ENCODE results near the gene EPB41L1.

Gene EPB41L1

DNA sequence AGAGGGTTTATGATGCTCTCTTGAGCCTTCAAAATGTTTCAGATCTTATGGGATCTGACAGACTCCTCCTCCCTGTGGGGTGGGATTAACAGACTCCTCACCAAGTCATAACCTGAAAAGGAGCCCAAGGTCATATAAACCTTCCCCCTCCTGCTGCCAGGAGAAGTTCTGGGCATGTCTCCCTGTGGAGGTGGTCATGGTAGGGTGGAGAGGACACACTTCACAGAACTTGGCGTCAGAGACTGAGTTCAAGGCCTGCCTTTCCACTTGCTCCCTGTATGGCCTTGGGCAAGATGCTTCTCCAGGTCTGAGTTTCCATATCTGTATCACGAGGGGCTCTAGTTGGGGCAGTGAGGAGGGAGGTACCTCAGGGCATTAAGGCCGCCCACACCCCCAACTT lies 49.3 kb downstream of the EPB41L1 start:
- Histone ChIP-seq H3K9me3 (ENCODE audit: control insufficient read depth, insufficient read depth, low read depth, low read length) (no peaks in the 10 kb centered on the region), H3K36me3 (ENCODE audit: control insufficient read depth in 2 of 2, insufficient read depth in 1 of 2, low read length in 2 of 2) (peaks cover 0 to 34% of the 10 kb centered on the region in 2 experiments; a peak in 2 of 3 replicates), H3K4me3 (ENCODE audit: low read depth, low read length) (no peak overlapping the region), H3K27ac (ENCODE audit: extremely low read depth, low read depth, low read length) (no peak overlapping the region), H3K4me1 (ENCODE audit: control insufficient read depth, insufficient read depth, low read length) (no peaks in the 10 kb centered on the region)
- no peak for TF ChIP-seq ZNF37A (tag by site-specific recombination; IDR thresholded peaks at IDR 0.05)
- TF ChIP-seq BCL11A (tag by site-specific recombination; IDR thresholded peaks at IDR 0.05; ENCODE audit: low read depth) = no peak
- no peak for TF ChIP-seq ZNF211 (tag by site-specific recombination; IDR thresholded peaks at IDR 0.05; ENCODE audit: low read depth)
- no peak for TF ChIP-seq TSHZ1 (tag by site-specific recombination; IDR thresholded peaks at IDR 0.05; ENCODE audit: borderline replicate concordance)
- TF ChIP-seq, protein P1, sequence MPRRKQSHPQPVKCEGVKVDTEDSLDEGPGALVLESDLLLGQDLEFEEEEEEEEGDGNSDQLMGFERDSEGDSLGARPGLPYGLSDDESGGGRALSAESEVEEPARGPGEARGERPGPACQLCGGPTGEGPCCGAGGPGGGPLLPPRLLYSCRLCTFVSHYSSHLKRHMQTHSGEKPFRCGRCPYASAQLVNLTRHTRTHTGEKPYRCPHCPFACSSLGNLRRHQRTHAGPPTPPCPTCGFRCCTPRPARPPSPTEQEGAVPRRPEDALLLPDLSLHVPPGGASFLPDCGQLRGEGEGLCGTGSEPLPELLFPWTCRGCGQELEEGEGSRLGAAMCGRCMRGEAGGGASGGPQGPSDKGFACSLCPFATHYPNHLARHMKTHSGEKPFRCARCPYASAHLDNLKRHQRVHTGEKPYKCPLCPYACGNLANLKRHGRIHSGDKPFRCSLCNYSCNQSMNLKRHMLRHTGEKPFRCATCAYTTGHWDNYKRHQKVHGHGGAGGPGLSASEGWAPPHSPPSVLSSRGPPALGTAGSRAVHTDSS (tag by site-specific recombination; IDR thresholded peaks at IDR 0.05) = no peak
- no peak for TF ChIP-seq ZNF768 (tag by site-specific recombination; IDR thresholded peaks at IDR 0.05)
- TF ChIP-seq ZNF692 (tag by site-specific recombination; IDR thresholded peaks at IDR 0.05) = no peak
- TF ChIP-seq ZNF473 (tag by site-specific recombination; IDR thresholded peaks at IDR 0.05) = no peak
- no peak for TF ChIP-seq ZIC2 (tag by site-specific recombination; IDR thresholded peaks at IDR 0.05)
- TF ChIP-seq ZNF146 (tag by site-specific recombination; IDR thresholded peaks at IDR 0.05) = no peak
- no peak for TF ChIP-seq ZNF449 (tag by site-specific recombination; IDR thresholded peaks at IDR 0.05)
- TF ChIP-seq ZNF10 (tag by site-specific recombination; IDR thresholded peaks at IDR 0.05) = no peak
- TF ChIP-seq, protein P2, sequence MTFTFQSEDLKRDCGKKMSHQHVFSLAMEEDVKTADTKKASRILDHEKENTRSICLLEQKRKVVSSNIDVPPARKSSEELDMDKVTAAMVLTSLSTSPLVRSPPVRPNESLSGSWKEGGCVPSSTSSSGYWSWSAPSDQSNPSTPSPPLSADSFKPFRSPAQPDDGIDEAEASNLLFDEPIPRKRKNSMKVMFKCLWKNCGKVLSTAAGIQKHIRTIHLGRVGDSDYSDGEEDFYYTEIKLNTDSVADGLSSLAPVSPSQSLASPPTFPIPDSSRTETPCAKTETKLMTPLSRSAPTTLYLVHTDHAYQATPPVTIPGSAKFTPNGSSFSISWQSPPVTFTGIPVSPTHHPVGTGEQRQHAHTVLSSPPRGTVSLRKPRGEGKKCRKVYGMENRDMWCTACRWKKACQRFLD (tag by site-specific recombination; IDR thresholded peaks at IDR 0.05) = no peak
- TF ChIP-seq, protein P3, sequence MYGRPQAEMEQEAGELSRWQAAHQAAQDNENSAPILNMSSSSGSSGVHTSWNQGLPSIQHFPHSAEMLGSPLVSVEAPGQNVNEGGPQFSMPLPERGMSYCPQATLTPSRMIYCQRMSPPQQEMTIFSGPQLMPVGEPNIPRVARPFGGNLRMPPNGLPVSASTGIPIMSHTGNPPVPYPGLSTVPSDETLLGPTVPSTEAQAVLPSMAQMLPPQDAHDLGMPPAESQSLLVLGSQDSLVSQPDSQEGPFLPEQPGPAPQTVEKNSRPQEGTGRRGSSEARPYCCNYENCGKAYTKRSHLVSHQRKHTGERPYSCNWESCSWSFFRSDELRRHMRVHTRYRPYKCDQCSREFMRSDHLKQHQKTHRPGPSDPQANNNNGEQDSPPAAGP (tag by site-specific recombination; IDR thresholded peaks at IDR 0.05) = no peak
- TF ChIP-seq ZNF132 (tag by site-specific recombination; IDR thresholded peaks at IDR 0.05; ENCODE audit: borderline replicate concordance) = no peak
- TF ChIP-seq ZNF654 (tag by site-specific recombination; IDR thresholded peaks at IDR 0.05; ENCODE audit: low read depth) = no peak
- no peak for TF ChIP-seq ZSCAN30 (tag by site-specific recombination; IDR thresholded peaks at IDR 0.05)
- TF ChIP-seq OVOL3 (tag by site-specific recombination; IDR thresholded peaks at IDR 0.05) = no peak
- TF ChIP-seq ZNF660 (tag by site-specific recombination; IDR thresholded peaks at IDR 0.05) = no peak
- ChIA-PET CTCF (interaction anchor here (0.8 to 7.9 kb wide), 5 partner anchors 9 to 235 kb away, joined by 3 to 101 read pairs (median 36); partner anchors contain the start of gene AAR2), POLR2A (no interaction called here)
